ENCODE measurements around the gene WFS1.

DNA sequence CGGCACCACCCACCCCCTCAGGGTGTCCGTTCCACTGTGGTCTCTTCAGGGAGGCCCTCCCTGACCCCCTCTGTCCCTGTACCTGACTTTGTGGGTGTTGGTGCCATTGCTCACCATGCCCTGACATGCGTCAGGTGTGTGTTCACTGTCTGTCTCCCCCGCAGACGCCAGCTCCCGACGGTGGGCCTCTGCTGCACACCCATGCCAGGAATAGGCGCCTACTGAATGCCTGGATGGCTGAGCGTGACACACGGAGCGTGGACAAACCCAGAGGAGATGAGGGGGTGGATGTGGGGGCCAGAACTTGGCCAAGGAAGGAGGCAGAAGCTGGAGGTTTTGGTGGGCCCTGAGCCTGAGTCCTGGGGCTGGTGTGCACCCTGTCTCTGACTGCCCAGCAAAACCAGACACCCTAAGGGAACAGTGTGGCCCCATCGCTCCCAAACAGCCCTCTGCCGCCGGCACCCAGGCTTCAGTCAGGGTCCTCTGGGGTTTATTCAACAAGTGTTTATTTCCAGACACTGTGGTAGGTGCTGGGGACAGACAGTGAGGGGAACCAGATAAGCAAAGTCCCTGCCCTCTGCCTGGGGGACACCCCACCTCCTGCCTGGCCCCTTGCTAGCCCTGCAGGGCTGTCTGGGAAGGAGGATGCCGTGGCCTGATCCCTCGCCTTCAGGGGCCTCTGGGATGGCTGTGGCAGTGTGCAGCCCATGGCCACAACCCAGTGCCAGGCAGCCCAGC, 76.9 kb downstream of the WFS1 start:
- TF ChIP-seq ELF1 (IDR thresholded peaks at IDR 0.05) (no peak), CTCF (IDR thresholded peaks at IDR 0.05) (no peak), TAF1 (IDR thresholded peaks at IDR 0.05; ENCODE audit: borderline replicate concordance, low read depth, low read length) (no peak), POLR2AphosphoS5 (IDR thresholded peaks at IDR 0.05; ENCODE audit: low read depth, low read length) (no peak), FOXM1 (IDR thresholded peaks at IDR 0.05; ENCODE audit: low read depth) (no peak), TCF12 (IDR thresholded peaks at IDR 0.05) (no peak), RAD21 (IDR thresholded peaks at IDR 0.05; ENCODE audit: low read length) (no peak), GABPA (IDR thresholded peaks at IDR 0.05; ENCODE audit: low read depth) (no peak), CHD2 (IDR thresholded peaks at IDR 0.05; ENCODE audit: low read length, partially characterized antibody) (no peak), JUND (IDR thresholded peaks at IDR 0.05) (no peak), RXRA (IDR thresholded peaks at IDR 0.05; ENCODE audit: borderline replicate concordance, low read depth) (no peak)
- TF ChIP-seq, protein P1, sequence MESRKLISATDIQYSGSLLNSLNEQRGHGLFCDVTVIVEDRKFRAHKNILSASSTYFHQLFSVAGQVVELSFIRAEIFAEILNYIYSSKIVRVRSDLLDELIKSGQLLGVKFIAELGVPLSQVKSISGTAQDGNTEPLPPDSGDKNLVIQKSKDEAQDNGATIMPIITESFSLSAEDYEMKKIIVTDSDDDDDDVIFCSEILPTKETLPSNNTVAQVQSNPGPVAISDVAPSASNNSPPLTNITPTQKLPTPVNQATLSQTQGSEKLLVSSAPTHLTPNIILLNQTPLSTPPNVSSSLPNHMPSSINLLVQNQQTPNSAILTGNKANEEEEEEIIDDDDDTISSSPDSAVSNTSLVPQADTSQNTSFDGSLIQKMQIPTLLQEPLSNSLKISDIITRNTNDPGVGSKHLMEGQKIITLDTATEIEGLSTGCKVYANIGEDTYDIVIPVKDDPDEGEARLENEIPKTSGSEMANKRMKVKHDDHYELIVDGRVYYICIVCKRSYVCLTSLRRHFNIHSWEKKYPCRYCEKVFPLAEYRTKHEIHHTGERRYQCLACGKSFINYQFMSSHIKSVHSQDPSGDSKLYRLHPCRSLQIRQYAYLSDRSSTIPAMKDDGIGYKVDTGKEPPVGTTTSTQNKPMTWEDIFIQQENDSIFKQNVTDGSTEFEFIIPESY (IDR thresholded peaks at IDR 0.05; ENCODE audit: borderline replicate concordance, low read depth) = no peak
- TF ChIP-seq, protein P2, sequence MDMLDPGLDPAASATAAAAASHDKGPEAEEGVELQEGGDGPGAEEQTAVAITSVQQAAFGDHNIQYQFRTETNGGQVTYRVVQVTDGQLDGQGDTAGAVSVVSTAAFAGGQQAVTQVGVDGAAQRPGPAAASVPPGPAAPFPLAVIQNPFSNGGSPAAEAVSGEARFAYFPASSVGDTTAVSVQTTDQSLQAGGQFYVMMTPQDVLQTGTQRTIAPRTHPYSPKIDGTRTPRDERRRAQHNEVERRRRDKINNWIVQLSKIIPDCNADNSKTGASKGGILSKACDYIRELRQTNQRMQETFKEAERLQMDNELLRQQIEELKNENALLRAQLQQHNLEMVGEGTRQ (IDR thresholded peaks at IDR 0.05; ENCODE audit: borderline replicate concordance, low read depth, low read length) = no peak
